ENCODE measurements around the gene GOLGA1.
"Not testable (repeated sequence)": the region's sequence is repeated elsewhere in the genome, so short reads cannot be mapped to it uniquely, and the experiment has no call there.

Gene GOLGA1

DNA sequence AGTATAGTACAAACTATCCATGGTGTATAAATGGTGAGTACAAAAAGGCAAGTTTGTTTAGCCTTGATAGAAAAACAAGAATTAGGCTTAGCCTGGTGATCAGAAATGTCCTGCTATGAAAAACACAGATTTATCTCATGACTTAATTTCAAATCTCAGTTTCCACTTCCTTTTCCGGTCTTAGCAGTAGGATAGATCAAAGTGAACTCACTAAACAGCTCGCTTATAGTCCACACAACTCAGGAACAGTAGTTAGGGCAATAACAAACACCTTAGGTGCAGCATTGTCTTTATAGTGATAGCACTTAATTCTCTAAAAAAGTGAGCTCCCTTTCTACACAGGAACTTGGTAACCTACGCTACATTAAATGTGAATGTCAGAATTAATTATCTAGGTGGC is 11.4 kb downstream of the GOLGA1 start:
- Histone ChIP-seq H3K27me3 (ENCODE audit: control insufficient read depth, insufficient read depth, low read length) (no peaks in the 10 kb centered on the region), H3K36me3 (ENCODE audit: control insufficient read depth, insufficient read depth, low read length) (peaks cover 19% of the 10 kb centered on the region), H3K4me1 (ENCODE audit: control insufficient read depth, insufficient read depth, low read length) (no peaks in the 10 kb centered on the region), H3K9ac (ENCODE audit: low read length) (no peak overlapping the region), H3K4me3 (ENCODE audit: low read length) (no peak overlapping the region), H3K27ac (ENCODE audit: low read depth, low read length) (no peak overlapping the region)

DNA sequence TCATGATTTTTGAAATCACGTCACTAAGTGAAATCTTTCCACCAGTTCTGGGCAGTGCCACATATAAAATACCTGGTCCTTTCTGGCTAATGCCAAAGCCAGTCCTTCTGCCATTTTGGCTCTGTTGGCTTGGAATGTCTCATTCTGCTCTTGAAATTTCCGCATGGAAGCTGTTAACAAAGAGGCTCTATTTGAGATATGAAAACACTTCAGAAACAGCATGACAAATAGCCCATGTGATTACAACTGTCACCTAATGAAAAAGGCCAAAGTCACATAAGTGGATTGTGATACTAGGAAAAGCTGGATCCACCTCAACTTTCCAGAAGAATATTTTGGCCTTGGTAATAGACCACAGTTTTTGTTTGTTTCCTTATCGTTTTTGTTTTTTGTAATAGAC is 12.8 kb downstream of the GOLGA1 start:
- H3K36me3 ChIP-seq (ENCODE audit: control insufficient read depth, insufficient read depth, low read length): peaks cover 15% of the 10 kb centered on the region
- no peak overlapping the region for H3K4me3 ChIP-seq (ENCODE audit: low read length)
- H3K4me1 ChIP-seq (ENCODE audit: control insufficient read depth, insufficient read depth, low read length): no peaks in the 10 kb centered on the region
- H3K27ac ChIP-seq (ENCODE audit: low read depth, low read length): no peak overlapping the region
- H3K27me3 ChIP-seq (ENCODE audit: control insufficient read depth, insufficient read depth, low read length): no peaks in the 10 kb centered on the region
- no peak overlapping the region for H3K9ac ChIP-seq (ENCODE audit: low read length)

DNA sequence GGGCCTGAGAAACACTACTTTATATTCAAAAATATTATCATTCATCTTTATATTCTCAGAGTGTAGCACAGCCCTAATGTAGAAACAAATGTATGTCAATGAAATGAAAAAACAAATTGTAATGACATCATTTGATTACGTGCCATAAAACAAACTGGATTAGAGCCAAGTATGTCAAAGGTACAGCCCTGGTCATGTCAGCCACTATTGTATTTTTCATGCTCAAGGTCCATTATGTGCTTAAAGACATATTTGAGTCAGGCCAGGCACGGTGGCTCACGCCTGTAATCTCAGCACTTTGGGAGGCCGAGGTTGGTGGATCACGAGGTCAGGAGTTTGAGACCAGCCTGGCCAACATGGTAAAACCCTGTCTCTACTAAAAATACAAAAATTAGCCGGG is 20.5 kb downstream of the GOLGA1 start:
- H3K36me3 ChIP-seq (ENCODE audit: control insufficient read depth, insufficient read depth, low read length): peaks cover 16% of the 10 kb centered on the region
- not testable (repeated sequence) for H3K4me3 ChIP-seq (ENCODE audit: low read length); H3K4me1 ChIP-seq (ENCODE audit: control insufficient read depth, insufficient read depth, low read length); H3K27me3 ChIP-seq (ENCODE audit: control insufficient read depth, insufficient read depth, low read length); H3K27ac ChIP-seq (ENCODE audit: low read depth, low read length); H3K9ac ChIP-seq (ENCODE audit: low read length)

DNA sequence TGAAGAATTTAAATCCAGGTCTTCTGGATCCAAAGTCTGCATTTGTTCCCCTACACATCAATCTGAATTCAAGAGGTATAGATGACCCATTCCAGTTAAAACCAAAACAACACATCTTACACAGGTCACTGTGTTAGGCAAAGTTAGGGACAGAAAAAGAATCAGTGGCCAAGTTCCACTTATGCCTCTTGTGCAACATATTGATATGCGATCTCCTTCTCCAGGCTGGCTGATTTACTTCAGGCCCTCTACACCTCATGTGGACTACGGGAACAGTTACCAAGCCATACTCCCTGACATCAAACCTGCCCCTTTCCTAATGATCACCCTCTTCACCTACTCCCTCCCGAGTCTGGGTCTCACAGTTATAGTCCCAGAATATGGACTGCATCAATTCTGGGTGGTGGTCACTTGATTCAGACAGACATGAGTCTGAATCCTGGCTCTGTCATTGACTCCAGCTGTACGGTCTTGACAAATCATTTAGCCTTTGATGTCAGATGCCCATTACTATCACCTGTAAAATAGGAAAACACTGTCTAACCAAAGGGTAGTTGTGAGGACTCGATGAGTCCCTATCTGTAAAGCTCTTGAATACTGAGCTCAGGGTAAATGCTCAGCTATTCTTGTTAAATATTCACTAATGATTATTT is 26.0 kb downstream of the GOLGA1 start:
- Histone ChIP-seq H3K9ac (ENCODE audit: low read length) (no peak overlapping the region), H3K27me3 (ENCODE audit: control insufficient read depth, insufficient read depth, low read length) (no peaks in the 10 kb centered on the region), H3K4me1 (ENCODE audit: control insufficient read depth, insufficient read depth, low read length) (no peaks in the 10 kb centered on the region), H3K36me3 (ENCODE audit: control insufficient read depth, insufficient read depth, low read length) (peaks cover 29% of the 10 kb centered on the region), H3K27ac (ENCODE audit: low read depth, low read length) (no peak overlapping the region), H3K4me3 (ENCODE audit: low read length) (no peak overlapping the region)

DNA sequence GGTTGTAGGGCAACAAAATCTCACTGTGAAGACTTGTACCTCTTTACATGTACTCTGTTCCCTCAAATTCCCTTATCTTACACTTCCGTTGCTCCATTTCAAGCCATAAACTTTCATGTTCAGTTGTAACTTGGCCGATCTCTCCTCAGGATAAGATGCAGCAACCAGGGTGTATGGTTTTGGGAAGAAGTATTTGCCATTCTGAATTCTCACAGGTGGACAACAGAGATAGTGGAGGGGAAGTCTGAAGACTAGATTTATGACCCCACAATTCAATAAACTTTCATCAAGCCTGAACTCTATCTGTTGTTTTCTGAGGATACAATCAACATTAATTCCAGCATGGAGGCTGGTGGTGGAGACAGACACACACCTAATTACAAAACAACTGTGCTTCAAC is 27.5 kb downstream of the GOLGA1 start:
- Histone ChIP-seq H3K4me3 (ENCODE audit: low read length) (no peak overlapping the region), H3K27ac (ENCODE audit: low read depth, low read length) (no peak overlapping the region), H3K9ac (ENCODE audit: low read length) (no peak overlapping the region), H3K27me3 (ENCODE audit: control insufficient read depth, insufficient read depth, low read length) (no peaks in the 10 kb centered on the region), H3K4me1 (ENCODE audit: control insufficient read depth, insufficient read depth, low read length) (no peaks in the 10 kb centered on the region), H3K36me3 (ENCODE audit: control insufficient read depth, insufficient read depth, low read length) (peaks cover 22% of the 10 kb centered on the region)

DNA sequence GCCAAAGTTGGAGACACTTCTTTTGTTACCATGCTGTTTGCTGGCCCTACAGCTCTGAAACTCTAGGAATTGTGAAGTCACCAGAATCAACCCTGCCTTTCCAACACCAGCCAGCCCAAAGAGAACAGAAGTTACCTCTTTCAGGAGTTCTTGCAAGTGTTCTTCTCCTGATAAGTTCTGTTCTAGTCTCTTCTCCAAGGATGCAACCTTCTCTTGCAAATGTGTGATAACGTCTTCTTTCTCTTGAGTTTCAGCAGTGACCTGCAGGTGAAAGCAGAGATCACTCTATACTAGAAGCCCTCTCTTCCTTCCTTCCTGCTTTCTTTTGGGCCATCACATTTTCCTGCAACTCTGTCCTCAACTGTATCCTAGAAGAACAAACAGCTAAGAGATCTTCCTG is 29.1 kb downstream of the GOLGA1 start:
- Histone ChIP-seq H3K9ac (ENCODE audit: low read length) (no peak overlapping the region), H3K4me3 (ENCODE audit: low read length) (no peak overlapping the region), H3K36me3 (ENCODE audit: control insufficient read depth, insufficient read depth, low read length) (peaks cover 21% of the 10 kb centered on the region), H3K27me3 (ENCODE audit: control insufficient read depth, insufficient read depth, low read length) (no peaks in the 10 kb centered on the region), H3K27ac (ENCODE audit: low read depth, low read length) (no peak overlapping the region), H3K4me1 (ENCODE audit: control insufficient read depth, insufficient read depth, low read length) (no peaks in the 10 kb centered on the region)

DNA sequence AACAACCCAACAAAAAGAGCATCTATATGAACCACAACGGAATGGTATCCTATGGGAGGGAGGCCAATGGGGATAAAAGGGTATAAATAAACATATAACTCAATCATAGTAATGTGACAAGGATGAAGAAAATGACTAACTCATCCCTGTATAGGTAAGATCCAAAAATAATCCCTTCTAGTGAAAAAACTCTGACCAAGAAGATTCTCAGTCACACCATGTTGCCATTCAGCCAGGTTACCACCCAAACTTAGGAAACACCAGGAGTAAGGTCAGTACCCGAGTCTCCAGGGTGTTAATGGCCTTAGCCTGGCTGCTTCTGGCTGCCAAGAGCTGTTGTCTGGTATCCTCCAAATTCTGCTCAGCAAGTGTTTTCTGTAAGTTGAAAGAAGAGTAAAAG is 32.8 kb downstream of the GOLGA1 start:
- peaks cover 18% of the 10 kb centered on the region for H3K36me3 ChIP-seq (ENCODE audit: control insufficient read depth, insufficient read depth, low read length)

DNA sequence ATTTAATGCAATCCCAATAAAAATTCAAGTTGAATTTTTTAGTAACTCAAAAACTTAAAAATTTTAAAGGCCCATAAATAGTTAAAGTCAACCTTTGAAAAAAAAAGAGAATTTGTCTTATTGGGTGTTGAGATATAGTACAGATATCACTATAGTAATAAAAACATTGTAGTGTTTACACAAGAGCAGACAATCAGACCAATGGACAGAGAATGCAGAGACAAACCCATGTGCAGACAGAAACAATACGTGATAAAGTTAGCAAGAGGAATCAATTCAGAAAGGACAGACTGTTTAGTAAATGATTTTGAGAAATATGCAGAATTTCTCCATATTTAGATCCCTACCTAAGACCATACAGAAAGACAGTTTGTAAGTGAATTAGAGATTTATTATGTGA is 33.9 kb downstream of the GOLGA1 start:
- Histone ChIP-seq H3K36me3 (ENCODE audit: control insufficient read depth, insufficient read depth, low read length) (peaks cover 15% of the 10 kb centered on the region), H3K4me3 (ENCODE audit: low read length) (no peak overlapping the region), H3K9ac (ENCODE audit: low read length) (no peak overlapping the region), H3K27me3 (ENCODE audit: control insufficient read depth, insufficient read depth, low read length) (no peaks in the 10 kb centered on the region), H3K27ac (ENCODE audit: low read depth, low read length) (no peak overlapping the region), H3K4me1 (ENCODE audit: control insufficient read depth, insufficient read depth, low read length) (no peaks in the 10 kb centered on the region)

More for the DNA sequence above, 32.8 kb downstream of the GOLGA1 start:
- no peak overlapping the region for H3K9ac ChIP-seq (ENCODE audit: low read length)
- H3K27ac ChIP-seq (ENCODE audit: low read depth, low read length): no peak overlapping the region
- no peaks in the 10 kb centered on the region for H3K4me1 ChIP-seq (ENCODE audit: control insufficient read depth, insufficient read depth, low read length)
- no peak overlapping the region for H3K4me3 ChIP-seq (ENCODE audit: low read length)
- no peaks in the 10 kb centered on the region for H3K27me3 ChIP-seq (ENCODE audit: control insufficient read depth, insufficient read depth, low read length)

DNA sequence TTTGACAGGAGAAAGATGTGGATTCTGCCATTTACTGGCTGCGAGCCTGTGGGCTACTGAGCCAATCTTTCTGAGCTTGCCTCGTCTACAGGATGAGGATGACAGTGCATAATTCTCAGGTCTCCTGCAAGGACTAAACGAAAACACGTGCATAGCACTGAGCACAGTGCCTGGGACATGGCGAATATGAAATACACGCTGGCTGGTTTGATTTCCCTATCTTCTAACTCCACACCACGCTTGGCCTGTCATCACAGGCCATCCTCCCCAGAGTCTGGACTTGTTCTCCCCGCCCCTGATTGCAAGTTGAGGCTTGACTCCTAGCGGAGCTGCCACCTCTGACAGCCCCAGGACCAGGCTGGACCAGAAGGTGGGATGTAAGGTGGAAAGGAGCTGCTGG is 41.0 kb downstream of the GOLGA1 start:
- H3K27ac ChIP-seq (ENCODE audit: low read depth, low read length): no peak overlapping the region
- no peaks in the 10 kb centered on the region for H3K27me3 ChIP-seq (ENCODE audit: control insufficient read depth, insufficient read depth, low read length)
- no peaks in the 10 kb centered on the region for H3K4me1 ChIP-seq (ENCODE audit: control insufficient read depth, insufficient read depth, low read length)
- no peak overlapping the region for H3K9ac ChIP-seq (ENCODE audit: low read length)
- H3K36me3 ChIP-seq (ENCODE audit: control insufficient read depth, insufficient read depth, low read length): peaks cover 18% of the 10 kb centered on the region
- H3K4me3 ChIP-seq (ENCODE audit: low read length): no peak overlapping the region

DNA sequence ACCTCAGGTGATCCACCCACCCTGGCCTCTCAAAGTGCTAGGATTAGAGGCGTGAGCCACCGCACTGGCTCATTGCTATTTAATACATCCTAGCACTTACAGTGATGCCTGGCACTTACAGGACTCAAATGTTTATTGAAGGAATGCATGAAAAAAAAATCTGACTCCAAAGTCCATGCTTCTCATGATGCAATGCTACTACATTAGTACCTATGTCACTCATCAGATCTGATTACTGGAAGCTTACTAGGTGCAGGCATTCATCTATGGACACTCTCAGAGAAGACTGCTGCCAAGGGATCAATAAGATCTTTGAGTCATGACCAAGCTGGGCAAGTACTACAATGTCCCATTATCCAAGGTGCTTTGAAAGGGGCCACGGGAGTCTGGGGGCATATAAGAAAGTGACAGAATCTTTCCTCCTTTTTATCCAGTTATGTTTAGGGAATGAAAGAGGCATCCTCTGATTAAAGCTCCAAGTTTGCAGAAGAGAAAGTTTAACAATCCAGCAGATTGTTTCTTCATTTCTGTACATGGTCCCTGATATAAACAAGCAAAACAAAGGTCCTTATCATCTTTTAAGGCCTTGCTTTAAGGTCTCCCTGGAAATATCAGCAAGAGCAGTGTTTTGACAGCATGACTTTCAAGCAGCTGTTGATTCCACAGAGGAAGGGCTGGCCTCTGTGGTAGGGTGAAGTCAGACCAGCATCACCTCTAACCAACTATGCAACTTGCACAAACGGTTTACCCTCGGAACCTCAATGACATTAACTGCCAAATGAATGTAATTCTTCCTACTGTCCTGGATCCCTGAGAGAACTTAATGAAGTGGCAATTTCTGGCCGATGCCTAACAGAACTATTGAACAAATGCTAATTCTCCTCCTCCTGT is 43.1 kb downstream of the GOLGA1 start:
- H3K27me3 ChIP-seq (ENCODE audit: control insufficient read depth, insufficient read depth, low read length): no peaks in the 10 kb centered on the region
- H3K36me3 ChIP-seq (ENCODE audit: control insufficient read depth, insufficient read depth, low read length): peaks cover 16% of the 10 kb centered on the region
- no peak overlapping the region for H3K27ac ChIP-seq (ENCODE audit: low read depth, low read length)
- no peak overlapping the region for H3K9ac ChIP-seq (ENCODE audit: low read length)
- no peak overlapping the region for H3K4me3 ChIP-seq (ENCODE audit: low read length)
- no peaks in the 10 kb centered on the region for H3K4me1 ChIP-seq (ENCODE audit: control insufficient read depth, insufficient read depth, low read length)

DNA sequence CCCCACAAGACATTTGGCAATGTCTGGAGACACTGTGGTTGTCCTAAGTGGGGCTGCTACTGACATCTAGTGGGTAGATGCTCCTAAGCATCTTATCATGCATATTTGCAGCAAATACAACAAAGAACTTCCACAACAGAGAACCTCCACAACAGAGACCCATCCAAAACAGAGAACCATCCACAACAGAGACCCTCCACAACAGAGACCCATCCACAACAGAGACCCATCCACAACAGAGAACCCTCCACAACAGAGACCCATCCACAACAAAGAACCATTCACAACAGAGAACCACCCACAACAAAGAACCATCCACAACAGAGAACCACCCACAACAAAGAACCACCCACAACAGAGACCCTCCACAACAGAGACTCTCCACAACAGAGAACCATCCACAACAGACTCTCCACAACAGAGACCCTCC is 46.1 kb downstream of the GOLGA1 start:
- Histone ChIP-seq H3K27me3 (ENCODE audit: control insufficient read depth, insufficient read depth, low read length) (no peaks in the 10 kb centered on the region), H3K4me3 (ENCODE audit: low read length) (no peak overlapping the region), H3K27ac (ENCODE audit: low read depth, low read length) (no peak overlapping the region), H3K36me3 (ENCODE audit: control insufficient read depth, insufficient read depth, low read length) (peaks cover 30% of the 10 kb centered on the region), H3K9ac (ENCODE audit: low read length) (no peak overlapping the region), H3K4me1 (ENCODE audit: control insufficient read depth, insufficient read depth, low read length) (no peaks in the 10 kb centered on the region)

DNA sequence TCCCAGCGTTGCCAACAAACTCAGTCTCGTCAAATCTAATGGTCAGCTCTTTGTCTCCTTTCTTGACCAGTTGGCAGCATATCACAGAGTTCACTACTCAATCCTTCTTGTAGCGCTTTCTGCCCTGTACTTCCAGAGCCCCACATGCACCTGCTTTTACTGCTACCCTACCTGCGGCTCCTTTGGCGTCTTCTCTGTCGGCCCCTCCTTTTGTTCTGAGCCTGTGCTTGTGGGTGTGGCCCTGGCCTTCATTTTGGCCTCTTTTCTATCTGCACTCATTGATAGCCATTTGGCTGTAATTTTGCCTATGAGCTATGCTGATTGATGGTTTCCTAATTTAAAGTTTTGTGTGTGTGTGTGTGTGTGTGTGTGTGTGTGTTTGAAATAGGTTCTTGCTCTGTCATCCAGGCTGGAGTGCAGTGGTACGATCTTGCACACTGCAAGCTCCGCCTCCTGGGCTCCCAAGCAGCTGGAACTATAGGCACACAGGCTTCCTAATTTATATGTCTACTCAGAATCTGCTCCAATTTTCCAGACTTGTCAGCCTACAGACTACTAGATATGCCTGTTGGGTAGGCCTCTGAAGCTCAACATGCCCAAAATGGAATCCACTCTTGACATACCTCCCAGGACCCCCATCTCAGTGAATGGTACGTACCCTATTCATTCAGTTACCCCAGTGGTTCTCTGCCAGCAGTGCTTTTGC is 46.7 kb downstream of the GOLGA1 start:
- Histone ChIP-seq H3K27me3 (ENCODE audit: control insufficient read depth, insufficient read depth, low read length) (no peaks in the 10 kb centered on the region), H3K9ac (ENCODE audit: low read length) (no peak overlapping the region), H3K4me3 (ENCODE audit: low read length) (no peak overlapping the region), H3K27ac (ENCODE audit: low read depth, low read length) (no peak overlapping the region), H3K36me3 (ENCODE audit: control insufficient read depth, insufficient read depth, low read length) (peaks cover 33% of the 10 kb centered on the region), H3K4me1 (ENCODE audit: control insufficient read depth, insufficient read depth, low read length) (no peaks in the 10 kb centered on the region)
